ENCODE measurements around the gene PRKCZ.

The PRKCZ gene

DNA sequence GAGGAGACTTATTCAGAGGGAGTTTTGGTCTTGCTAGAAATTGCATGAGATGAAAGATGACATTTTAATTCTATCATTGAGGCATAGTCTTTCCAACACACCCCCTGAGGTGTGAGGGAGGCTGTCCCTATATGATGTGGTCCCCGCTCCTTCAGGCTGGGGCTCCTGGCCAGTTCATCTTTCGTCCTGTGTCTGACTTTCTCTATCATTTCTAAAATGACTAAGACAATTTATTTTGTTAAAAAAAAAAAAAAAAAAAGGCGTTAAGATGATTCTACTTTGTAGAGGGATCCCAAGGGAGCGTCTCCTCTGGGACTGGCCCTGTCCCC lies 50.5 kb downstream of the PRKCZ start:
- TF ChIP-seq, protein P1, sequence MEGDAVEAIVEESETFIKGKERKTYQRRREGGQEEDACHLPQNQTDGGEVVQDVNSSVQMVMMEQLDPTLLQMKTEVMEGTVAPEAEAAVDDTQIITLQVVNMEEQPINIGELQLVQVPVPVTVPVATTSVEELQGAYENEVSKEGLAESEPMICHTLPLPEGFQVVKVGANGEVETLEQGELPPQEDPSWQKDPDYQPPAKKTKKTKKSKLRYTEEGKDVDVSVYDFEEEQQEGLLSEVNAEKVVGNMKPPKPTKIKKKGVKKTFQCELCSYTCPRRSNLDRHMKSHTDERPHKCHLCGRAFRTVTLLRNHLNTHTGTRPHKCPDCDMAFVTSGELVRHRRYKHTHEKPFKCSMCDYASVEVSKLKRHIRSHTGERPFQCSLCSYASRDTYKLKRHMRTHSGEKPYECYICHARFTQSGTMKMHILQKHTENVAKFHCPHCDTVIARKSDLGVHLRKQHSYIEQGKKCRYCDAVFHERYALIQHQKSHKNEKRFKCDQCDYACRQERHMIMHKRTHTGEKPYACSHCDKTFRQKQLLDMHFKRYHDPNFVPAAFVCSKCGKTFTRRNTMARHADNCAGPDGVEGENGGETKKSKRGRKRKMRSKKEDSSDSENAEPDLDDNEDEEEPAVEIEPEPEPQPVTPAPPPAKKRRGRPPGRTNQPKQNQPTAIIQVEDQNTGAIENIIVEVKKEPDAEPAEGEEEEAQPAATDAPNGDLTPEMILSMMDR (IDR thresholded peaks at IDR 0.05; ENCODE audit: low read depth, low read length, missing control alignments): no peak

DNA sequence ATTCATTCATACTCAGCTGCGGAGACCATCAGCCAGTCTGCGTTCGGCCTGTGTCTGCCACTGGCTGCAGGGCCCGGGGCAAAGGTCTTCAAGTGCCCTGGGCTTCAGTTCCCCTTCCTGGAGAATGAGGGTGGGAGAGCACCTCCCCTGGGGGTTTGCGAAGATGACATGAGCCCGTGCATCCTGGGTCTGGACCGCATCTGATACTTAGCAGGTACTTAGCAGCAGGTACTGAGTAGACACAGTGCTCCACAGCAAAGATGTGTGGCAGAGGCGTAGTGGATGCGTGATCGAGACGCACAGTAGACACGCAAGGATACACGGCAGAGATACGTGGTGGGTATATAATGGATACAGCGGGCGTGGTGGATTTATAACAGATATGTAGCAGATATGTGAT lies 51.3 kb downstream of the PRKCZ start:
- H3K4me3 ChIP-seq (replicated peaks; ENCODE audit: low read depth, low read length): no peak overlapping the region

More for the DNA sequence above, 50.5 kb downstream of the PRKCZ start:
- H3K4me3 ChIP-seq (replicated peaks; ENCODE audit: low read depth, low read length): no peak overlapping the region
- no peak for DNase-seq (ENCODE audit: extremely low read depth, low read depth)

DNA sequence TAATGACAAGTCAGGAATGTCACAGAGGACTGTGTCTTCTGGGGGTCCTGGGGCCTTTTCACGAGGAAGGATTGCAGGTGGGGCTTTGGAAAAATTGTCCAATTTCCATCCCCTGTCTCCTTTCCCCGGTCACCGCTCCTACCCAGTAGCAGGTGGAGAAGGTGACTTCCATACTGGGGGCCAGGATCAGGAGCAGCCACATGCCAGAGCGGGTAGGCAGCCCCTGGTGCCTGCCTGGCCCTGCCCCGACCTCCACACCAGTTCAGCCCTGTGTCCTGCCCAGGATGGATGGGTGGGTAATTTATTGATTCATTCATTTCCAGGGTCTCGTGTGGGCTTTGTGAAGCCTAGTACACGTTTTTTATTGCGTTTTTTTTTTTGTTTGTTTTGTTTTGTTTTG lies 51.7 kb downstream of the PRKCZ start:
- TF ChIP-seq, protein P1 (IDR thresholded peaks at IDR 0.05; ENCODE audit: low read depth, low read length, missing control alignments): no peak
- no peak overlapping the region for H3K4me3 ChIP-seq (replicated peaks; ENCODE audit: low read depth, low read length)
- DNase-seq (ENCODE audit: extremely low read depth, low read depth): no peak

More for the DNA sequence above, 51.3 kb downstream of the PRKCZ start:
- TF ChIP-seq, protein P1 (IDR thresholded peaks at IDR 0.05; ENCODE audit: low read depth, low read length, missing control alignments): no peak
- no peak for DNase-seq (ENCODE audit: extremely low read depth, low read depth)

DNA sequence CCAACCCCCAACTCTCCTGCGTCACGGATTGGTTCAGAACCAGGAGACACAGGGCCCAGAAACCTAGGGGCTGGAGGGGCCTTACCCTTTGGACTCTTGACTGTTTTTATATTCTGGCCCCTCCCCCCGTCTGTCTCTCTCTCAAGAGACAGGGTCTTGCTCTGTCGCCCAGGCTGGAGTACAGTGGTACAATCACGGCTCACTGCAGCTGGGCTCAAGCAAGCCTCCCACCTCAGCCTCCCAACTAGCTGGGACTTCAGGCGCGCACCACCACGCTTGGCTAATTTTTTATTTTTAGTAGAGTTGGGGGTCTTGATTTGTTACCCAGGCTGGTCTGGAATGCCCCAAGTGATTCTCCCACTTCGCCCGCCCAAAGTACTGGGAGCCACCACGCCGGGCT lies 52.5 kb downstream of the PRKCZ start:
- no peak overlapping the region for H3K4me3 ChIP-seq (replicated peaks; ENCODE audit: low read depth, low read length)
- TF ChIP-seq, protein P1 (IDR thresholded peaks at IDR 0.05; ENCODE audit: low read depth, low read length, missing control alignments): no peak
- DNase-seq (ENCODE audit: extremely low read depth, low read depth): no peak

DNA sequence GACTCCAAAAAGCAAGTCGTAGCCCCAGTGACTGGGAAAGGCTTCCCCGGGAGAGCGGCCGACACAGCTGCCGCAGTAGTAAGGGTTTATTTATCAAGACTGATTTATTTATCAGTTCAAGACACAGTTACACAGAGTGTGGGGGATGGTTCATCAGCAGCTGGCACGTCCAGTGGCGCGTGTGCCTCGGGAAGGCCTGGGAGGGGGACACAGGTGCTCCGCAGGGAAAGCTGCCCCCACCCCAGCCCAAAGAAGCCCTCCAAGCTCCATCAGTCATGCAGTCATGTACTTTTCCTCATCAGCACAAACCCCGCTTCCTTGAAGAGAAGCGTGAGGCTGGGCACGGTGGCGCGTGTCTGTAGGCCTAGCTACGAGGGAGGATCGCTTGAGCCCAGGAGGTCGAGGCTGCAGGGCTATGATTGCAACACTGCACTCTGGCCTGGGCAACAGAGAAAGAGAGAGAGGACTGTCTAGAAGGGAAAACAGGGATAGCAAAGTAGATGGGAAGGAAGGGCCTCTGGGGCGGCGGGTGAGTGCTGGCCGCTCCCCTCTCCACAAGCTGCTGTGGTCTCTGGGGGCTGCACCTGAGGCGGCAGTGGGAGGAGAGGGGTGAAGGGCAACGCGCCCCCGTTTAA lies 53.2 kb downstream of the PRKCZ start:
- H3K4me3 ChIP-seq (replicated peaks; ENCODE audit: low read depth, low read length): no peak overlapping the region
- TF ChIP-seq, protein P1 (IDR thresholded peaks at IDR 0.05; ENCODE audit: low read depth, low read length, missing control alignments): no peak
- no peak for DNase-seq (ENCODE audit: extremely low read depth, low read depth)

DNA sequence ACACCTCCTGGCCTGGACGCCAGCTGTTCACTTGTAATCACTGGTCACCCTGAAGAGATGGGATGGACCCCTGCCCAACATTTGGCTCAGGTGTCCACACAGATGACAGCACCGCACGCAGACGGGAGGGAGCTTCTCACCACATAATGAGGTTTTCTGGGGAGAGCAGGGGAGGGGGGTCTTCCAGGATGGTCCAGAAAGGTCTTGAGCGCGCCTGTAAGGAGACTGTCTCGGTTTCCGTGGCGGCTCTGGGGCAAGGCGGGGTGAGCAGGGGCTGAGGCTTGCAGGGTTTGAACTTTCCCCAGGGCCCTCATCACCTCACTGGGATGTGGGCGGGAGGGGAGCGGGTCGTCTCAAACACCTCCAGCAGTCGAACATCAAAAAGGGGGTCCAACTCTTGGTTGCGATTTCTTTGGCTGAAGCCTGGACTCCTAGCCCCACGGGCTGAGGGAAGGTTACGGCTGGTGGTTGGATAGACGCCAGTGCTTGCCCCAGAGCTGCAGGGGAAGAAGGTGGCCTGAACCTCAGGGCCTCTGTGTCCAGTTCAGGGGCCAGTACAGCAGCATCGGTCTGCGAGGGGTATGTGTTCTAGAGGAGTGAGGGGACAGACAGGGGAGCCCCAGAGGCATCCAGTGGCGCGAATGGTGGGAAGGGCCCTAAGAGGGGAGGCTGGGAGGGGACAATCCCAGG lies 53.8 kb downstream of the PRKCZ start:
- no peak for DNase-seq (ENCODE audit: extremely low read depth, low read depth)
- no peak overlapping the region for H3K4me3 ChIP-seq (replicated peaks; ENCODE audit: low read depth, low read length)

More for the DNA sequence above, 53.8 kb downstream of the PRKCZ start:
- TF ChIP-seq, protein P1 (IDR thresholded peaks at IDR 0.05; ENCODE audit: low read depth, low read length, missing control alignments): no peak
